ENCODE data around the gene QSER1.
"Not testable (repeated sequence)": the region's sequence is repeated elsewhere in the genome, so short reads cannot be mapped to it uniquely, and the experiment has no call there.

QSER1 gene

GRCh38 chr11:32892355-32893092, at the start of gene QSER1:
QSER1 (plus strand) TSS chr11:32892811; CDS start chr11:32893126, 315 bp downstream.
- Mint-ChIP-seq H3K27ac (peak within 1 kb of the TSS; percentile 97), H3K36me3 (ENCODE audit: low read depth) (peaks cover 17% of the 10 kb centered on the region), H3K9me3 (no peaks in the 10 kb centered on the region), H3K4me1 (ENCODE audit: low read depth) (peaks cover 35% of the 10 kb centered on the region), H3K4me3 (peak within 1 kb of the TSS; percentile 98), H3K27me3 (no peaks in the 10 kb centered on the region)
- peak; percentile 81 for DNase-seq

DNA sequence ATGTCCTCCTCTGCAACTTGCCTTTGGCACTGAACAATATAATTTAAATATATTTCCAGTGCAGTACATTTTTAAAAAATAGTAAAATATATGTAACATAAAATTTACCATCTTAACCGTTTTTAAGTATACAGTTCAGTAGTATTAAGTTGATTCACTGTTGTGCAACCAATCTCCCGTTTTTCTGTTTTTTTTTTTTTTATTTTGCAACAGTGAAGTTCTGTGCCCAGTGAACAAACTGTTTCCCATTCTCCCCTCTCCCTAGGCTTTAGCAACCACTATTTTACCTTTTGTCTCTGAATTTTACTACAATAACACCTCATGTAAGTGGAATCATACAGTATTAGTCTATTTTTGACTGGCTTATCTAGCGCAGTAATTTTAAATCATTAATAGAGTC, 49.1 kb upstream of the QSER1 start:
- Mint-ChIP-seq H3K36me3 (ENCODE audit: low read depth) (no peaks in the 10 kb centered on the region), H3K9me3 (no peaks in the 10 kb centered on the region), H3K27ac (no peak overlapping the region), H3K4me1 (ENCODE audit: low read depth) (no peaks in the 10 kb centered on the region), H3K4me3 (no peak overlapping the region), H3K27me3 (peaks cover 7% of the 10 kb centered on the region)
- no peak for DNase-seq

GRCh38 chr11:32847511-32847910, 45.1 kb upstream of the QSER1 start:
- Mint-ChIP-seq H3K36me3 (ENCODE audit: low read depth) (no peaks in the 10 kb centered on the region), H3K27ac (no peak overlapping the region), H3K27me3 (peaks cover 7% of the 10 kb centered on the region), H3K4me1 (ENCODE audit: low read depth) (peaks cover 4% of the 10 kb centered on the region), H3K9me3 (no peaks in the 10 kb centered on the region), H3K4me3 (no peak overlapping the region)
- no peak for DNase-seq

DNA sequence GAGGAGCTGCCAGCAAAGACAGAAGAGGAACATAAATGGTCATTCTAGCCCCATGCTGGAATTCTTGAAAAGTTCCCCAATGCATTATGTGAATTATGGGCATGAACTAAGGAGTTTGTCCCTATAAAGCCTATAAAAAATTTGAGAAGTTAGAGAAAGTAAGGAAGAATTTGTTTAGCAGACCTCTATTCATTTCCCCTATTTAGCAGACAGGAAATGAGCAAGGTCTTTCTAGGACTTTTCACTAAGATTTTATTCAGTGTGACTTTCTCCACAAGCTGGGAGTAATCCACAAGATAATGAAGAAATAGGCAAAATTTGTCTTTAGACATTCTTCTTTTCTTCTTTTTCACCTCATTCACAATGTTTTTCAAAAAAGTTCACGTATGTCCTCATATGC, 42.9 kb upstream of the QSER1 start:
- H3K27me3 Mint-ChIP-seq, result peaks cover 7% of the 10 kb centered on the region
- H3K4me1 Mint-ChIP-seq (ENCODE audit: low read depth), result peaks cover 4% of the 10 kb centered on the region
- no peak for DNase-seq
- no peaks in the 10 kb centered on the region for H3K9me3 Mint-ChIP-seq
- no peak overlapping the region for H3K27ac Mint-ChIP-seq
- no peaks in the 10 kb centered on the region for H3K36me3 Mint-ChIP-seq (ENCODE audit: low read depth)
- H3K4me3 Mint-ChIP-seq, result no peak overlapping the region

DNA sequence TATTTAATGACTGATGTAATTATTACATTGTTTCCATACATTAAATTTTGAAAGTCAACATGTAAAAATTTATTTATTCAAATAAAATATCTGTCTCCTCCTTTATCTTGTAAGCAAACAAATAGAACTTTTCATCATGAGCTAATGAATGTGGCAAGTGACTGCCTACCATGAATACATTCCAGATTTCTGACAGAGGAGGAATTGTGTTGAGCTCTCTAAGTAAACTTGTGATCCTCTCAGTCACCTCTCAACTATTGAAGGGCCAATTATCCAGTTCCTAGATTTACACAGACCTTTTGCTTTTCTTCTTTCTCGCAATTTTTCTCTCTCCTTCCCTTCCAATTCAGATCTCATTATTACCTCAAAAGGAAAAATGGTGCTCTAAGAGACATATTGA, 41.4 kb upstream of the QSER1 start:
- H3K9me3 Mint-ChIP-seq, result no peaks in the 10 kb centered on the region
- no peak overlapping the region for H3K27ac Mint-ChIP-seq
- peaks cover 4% of the 10 kb centered on the region for H3K4me1 Mint-ChIP-seq (ENCODE audit: low read depth)
- DNase-seq, result no peak
- H3K27me3 Mint-ChIP-seq, result peaks cover 9% of the 10 kb centered on the region
- H3K36me3 Mint-ChIP-seq (ENCODE audit: low read depth), result no peaks in the 10 kb centered on the region
- no peak overlapping the region for H3K4me3 Mint-ChIP-seq

DNA sequence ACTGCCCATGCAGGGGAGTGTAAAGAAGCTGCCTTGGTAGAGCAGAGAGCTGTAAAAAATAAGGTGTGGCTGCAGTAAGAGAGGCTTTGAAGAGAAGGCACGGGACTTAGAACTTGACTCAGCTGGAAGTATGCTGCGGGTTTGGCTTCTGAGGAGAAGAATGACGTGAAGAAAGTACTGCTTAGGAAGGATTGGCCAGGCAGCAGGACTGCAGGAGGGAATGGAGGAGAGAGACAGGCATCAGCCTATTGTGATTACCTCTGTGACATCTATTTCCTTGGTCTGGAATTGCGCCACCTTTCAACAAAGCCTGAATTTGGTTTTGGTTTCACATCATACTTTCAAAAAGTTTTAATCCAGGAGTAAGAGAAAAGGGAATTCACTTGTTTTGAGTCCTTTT, 40.4 kb upstream of the QSER1 start:
- Mint-ChIP-seq H3K27me3 (peaks cover 10% of the 10 kb centered on the region), H3K36me3 (ENCODE audit: low read depth) (no peaks in the 10 kb centered on the region), H3K4me3 (no peak overlapping the region), H3K9me3 (no peaks in the 10 kb centered on the region), H3K4me1 (ENCODE audit: low read depth) (peaks cover 4% of the 10 kb centered on the region), H3K27ac (no peak overlapping the region)
- no peak for DNase-seq

DNA sequence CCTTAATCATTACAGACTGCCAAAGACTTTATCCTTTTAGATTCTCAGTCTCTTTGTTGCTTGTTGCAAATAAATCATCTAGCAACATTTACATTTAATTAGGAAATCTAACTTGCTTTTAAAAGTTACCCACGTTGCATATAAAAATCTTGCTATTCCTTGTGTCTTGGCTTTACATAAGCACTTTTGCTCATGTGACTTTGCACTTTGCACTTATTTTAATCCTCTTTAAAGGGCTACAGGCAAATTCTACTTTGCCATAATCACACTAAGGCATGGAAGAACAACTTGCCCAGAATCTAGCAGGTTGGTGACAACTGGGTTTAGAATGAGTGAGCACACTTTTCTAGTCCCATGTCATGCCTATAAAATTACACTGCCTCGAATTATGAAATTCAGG, 37.0 kb upstream of the QSER1 start:
- Mint-ChIP-seq H3K36me3 (ENCODE audit: low read depth) (no peaks in the 10 kb centered on the region), H3K27me3 (peaks cover 11% of the 10 kb centered on the region), H3K4me1 (ENCODE audit: low read depth) (no peaks in the 10 kb centered on the region), H3K27ac (no peak overlapping the region), H3K9me3 (no peaks in the 10 kb centered on the region), H3K4me3 (no peak overlapping the region)
- no peak for DNase-seq

- H3K4me3 Mint-ChIP-seq, result no peak overlapping the region
- no peaks in the 10 kb centered on the region for H3K4me1 Mint-ChIP-seq (ENCODE audit: low read depth)
- H3K9me3 Mint-ChIP-seq, result no peaks in the 10 kb centered on the region
- H3K27ac Mint-ChIP-seq, result no peak overlapping the region
- H3K36me3 Mint-ChIP-seq (ENCODE audit: low read depth), result no peaks in the 10 kb centered on the region
- H3K27me3 Mint-ChIP-seq, result peaks cover 26% of the 10 kb centered on the region
- no peak for DNase-seq
Measured at GRCh38 chr11:32858731-32859130, 33.9 kb upstream of the QSER1 start.

DNA sequence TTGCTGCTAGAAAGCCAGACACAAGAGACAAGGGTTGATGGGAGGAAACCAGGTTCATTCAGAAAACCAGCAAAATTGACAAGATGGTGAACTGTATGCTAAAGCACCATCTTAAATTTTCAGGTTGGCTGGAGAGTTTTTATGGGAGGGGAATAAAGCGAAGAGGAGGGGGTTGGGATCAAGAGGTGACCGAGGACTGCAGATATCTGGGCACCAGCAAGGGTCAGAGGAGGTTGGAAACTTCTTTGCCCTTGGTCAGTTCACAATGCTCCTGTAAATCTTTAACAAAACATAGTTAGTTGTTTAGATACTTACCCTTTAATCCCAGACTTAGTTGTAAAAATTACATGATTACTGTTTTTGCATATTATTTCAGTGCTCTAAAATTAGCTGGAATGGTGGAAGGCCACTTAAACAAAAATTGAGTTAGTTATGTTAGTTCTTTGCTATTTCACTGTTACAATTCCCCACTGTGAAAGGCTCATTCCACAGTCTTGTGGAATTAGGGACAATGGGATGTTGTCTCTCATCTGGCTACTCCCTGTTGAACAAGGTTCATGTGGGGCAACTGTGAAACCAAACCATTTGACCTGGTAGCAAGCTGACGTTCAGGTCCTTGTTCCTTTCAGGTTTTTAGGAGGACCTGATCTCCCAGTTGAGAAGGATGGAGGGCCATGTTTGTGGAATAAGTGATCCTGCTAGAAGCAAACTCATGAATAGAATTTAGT, 30.6 kb upstream of the QSER1 start:
- no peak for DNase-seq
- Mint-ChIP-seq H3K27me3 (peaks cover 31% of the 10 kb centered on the region), H3K27ac (no peak overlapping the region), H3K36me3 (ENCODE audit: low read depth) (no peaks in the 10 kb centered on the region), H3K4me3 (no peak overlapping the region), H3K9me3 (no peaks in the 10 kb centered on the region), H3K4me1 (ENCODE audit: low read depth) (no peaks in the 10 kb centered on the region)

- no peaks in the 10 kb centered on the region for H3K9me3 Mint-ChIP-seq
- DNase-seq, result no peak
- H3K4me1 Mint-ChIP-seq (ENCODE audit: low read depth), result no peaks in the 10 kb centered on the region
- H3K27ac Mint-ChIP-seq, result no peak overlapping the region
- H3K27me3 Mint-ChIP-seq, result peaks cover 33% of the 10 kb centered on the region
- no peak overlapping the region for H3K4me3 Mint-ChIP-seq
- H3K36me3 Mint-ChIP-seq (ENCODE audit: low read depth), result no peaks in the 10 kb centered on the region
Measured at GRCh38 chr11:32864555-32864954, 28.1 kb upstream of the QSER1 start.

- not testable (repeated sequence) for H3K4me1 Mint-ChIP-seq (ENCODE audit: low read depth); H3K9me3 Mint-ChIP-seq; H3K4me3 Mint-ChIP-seq; H3K27ac Mint-ChIP-seq; DNase-seq; H3K36me3 Mint-ChIP-seq (ENCODE audit: low read depth)
- peaks cover 19% of the 10 kb centered on the region for H3K27me3 Mint-ChIP-seq
Measured at GRCh38 chr11:32868752-32869151, 23.9 kb upstream of the QSER1 start.

GRCh38 chr11:32870676-32871075, 21.9 kb upstream of the QSER1 start:
- Mint-ChIP-seq H3K4me3 (no peak overlapping the region), H3K9me3 (no peaks in the 10 kb centered on the region), H3K27me3 (peaks cover 22% of the 10 kb centered on the region), H3K4me1 (ENCODE audit: low read depth) (no peaks in the 10 kb centered on the region), H3K36me3 (ENCODE audit: low read depth) (no peaks in the 10 kb centered on the region), H3K27ac (no peak overlapping the region)
- peak; percentile 40 for DNase-seq

GRCh38 chr11:32874132-32874531, 18.5 kb upstream of the QSER1 start:
- no peaks in the 10 kb centered on the region for H3K4me1 Mint-ChIP-seq (ENCODE audit: low read depth)
- H3K27ac Mint-ChIP-seq, result no peak overlapping the region
- DNase-seq, result no peak
- peaks cover 7% of the 10 kb centered on the region for H3K27me3 Mint-ChIP-seq
- H3K9me3 Mint-ChIP-seq, result no peaks in the 10 kb centered on the region
- no peak overlapping the region for H3K4me3 Mint-ChIP-seq
- no peaks in the 10 kb centered on the region for H3K36me3 Mint-ChIP-seq (ENCODE audit: low read depth)

DNA sequence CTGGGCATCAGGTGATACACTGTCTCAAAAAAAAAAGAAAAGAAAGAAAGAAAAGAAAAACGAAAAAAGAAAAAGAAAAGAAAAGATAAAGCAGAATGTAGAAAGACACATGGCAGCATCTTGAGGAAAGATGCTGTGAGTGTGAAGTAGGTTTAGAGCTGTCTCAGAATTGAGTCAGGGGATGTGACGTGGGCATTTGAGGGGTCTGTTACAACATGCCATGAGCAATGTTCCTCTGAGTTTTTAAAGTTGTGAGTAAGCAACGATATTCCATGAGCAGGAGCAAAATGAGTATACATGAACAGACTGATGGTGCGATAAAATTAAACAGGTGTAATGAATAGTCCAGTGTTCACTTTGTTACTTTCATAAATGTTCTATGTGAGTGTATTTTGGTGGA, 11.3 kb upstream of the QSER1 start:
- H3K4me3 Mint-ChIP-seq, result no peak overlapping the region
- no peaks in the 10 kb centered on the region for H3K4me1 Mint-ChIP-seq (ENCODE audit: low read depth)
- H3K36me3 Mint-ChIP-seq (ENCODE audit: low read depth), result no peaks in the 10 kb centered on the region
- H3K27ac Mint-ChIP-seq, result no peak overlapping the region
- H3K27me3 Mint-ChIP-seq, result peaks cover under 1% of the 10 kb centered on the region
- DNase-seq, result no peak
- no peaks in the 10 kb centered on the region for H3K9me3 Mint-ChIP-seq

DNA sequence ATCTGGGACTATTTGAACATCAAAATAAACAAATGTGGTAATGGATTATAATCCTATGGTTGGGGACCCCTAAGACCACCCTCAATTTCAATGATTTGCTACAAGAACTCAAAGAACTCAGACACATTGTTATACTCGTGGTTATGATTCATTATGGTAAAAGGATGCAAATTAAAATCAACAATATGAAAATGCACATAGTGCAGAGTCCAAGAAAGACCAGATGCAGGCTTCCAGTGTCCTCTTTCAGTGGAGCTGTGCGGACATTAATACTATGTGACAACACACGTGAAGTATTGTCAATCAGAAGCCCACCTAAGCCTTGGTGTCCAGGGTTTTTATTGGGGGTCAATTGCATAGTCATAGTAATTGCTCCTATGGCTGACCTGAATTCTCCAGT, 9.2 kb upstream of the QSER1 start:
- DNase-seq, result no peak
- Mint-ChIP-seq H3K27me3 (no peaks in the 10 kb centered on the region), H3K4me1 (ENCODE audit: low read depth) (no peaks in the 10 kb centered on the region), H3K4me3 (no peak overlapping the region), H3K27ac (no peak overlapping the region), H3K36me3 (ENCODE audit: low read depth) (no peaks in the 10 kb centered on the region), H3K9me3 (no peaks in the 10 kb centered on the region)
